GM10847 (cell line): ENCODE data around the gene TTN.

ENCODE experiments used
- POLR2A ChIP-seq: IDR thresholded peaks from 2 replicates; pipeline ENCODE4 v1.6.1; 2011; ENCODE audit not compliant: insufficient read length; ENCODE audit errors: extremely low read depth

The TTN gene

GRCh38 chr2:178807227-178808008 is at the start of gene TTN:
Gene TTN (minus strand): TSS chr2:178807423. CDS start chr2:178804642, 2,781 bp downstream.
- TF ChIP-seq POLR2A: no peak

DNA sequence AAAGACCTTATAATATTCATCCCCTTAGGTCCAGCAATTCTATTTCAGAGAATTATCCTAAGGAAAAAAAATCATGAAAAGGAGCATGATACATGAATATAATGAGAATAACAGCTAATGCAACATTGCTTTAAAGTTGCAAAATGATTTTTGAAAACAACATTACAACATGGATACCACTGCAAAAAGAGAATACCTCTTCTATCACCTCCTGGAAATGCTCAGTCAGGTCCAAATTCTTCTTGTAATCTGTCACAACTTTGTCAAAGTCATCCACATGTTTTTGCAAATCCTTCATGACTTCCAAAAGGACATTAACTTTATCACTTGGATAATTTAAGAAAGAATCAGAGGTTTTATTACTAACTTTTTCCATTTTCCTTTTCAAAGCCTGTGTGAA is 47.9 kb upstream of the TTN start:
- no peak for TF ChIP-seq POLR2A

DNA sequence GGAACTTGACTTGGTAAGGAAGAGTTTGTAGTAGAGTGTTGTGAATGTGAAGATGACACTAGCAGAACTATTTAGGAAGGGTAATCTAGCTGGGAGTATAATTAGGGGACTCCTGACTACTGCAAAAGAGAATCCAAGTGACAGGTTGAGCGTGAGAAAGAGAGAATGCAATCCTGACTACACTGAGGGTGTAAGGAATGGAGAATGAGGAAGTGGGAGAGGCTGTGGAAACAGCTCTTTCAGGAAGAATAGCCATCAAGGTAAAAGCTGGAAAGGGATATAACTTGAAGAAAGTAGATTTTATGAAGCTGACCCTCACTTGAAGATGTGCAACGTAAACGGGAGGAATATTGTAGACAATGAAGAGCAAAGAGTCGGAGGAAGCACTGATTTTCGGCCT is 41.1 kb upstream of the TTN start:
- TF ChIP-seq POLR2A: no peak

DNA sequence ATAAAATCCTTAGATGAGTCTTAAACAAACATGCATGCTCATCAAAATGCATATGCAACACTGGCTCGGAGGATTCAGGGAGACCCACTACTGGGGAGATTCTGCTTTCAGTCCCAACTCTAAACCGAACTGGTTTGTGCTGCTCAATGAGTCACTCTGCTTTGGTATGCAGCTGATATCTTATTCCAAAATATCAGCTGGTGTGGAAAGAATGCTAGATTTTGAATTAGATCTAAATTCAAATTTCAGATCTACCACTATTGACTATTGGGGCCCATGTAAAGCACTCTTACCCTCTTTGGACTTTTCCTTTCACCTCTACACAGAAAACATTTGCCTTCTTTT is 39.2 kb upstream of the TTN start:
- no peak for TF ChIP-seq POLR2A

DNA sequence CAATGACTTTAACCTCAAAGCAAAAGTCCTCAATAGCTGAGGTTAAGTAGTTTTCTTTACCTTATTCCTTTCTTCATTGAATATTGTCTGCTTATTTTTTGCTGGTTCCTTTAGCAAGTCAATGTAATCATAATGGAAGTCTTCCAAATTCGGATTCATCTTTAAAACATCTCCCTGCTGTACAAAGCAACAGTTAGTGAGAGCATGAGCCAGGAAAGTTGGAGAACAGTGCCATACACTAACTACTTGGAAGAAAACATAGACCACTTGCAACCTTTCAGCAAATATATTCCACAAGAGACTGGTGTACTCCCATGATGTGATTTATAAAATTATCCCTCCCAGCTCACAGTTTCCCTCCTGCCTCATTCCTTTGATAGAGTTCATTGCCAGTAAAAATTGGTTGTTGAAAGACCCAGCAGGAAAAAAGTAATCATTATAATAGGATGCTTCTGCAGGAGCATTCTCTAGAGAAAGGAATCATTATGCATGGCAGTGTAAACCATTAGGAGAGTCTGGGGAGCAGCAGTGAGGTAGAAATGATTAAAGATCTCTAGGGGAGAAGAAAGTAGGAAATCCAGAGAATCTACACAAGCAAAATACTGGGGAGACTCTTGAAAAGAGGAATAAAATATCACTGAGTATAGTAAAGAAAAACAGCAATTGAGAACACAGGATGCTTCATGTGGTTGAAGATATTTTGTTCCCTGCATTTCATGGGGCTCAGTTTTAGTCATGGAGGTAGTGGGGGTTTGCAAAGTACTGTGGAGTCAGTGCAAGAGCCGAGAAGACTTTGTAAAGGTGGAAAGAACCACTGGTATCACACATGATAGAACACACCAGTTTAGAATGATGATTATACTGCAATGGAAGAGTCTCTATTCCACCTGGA is 38.6 kb upstream of the TTN start:
- no peak for TF ChIP-seq POLR2A

DNA sequence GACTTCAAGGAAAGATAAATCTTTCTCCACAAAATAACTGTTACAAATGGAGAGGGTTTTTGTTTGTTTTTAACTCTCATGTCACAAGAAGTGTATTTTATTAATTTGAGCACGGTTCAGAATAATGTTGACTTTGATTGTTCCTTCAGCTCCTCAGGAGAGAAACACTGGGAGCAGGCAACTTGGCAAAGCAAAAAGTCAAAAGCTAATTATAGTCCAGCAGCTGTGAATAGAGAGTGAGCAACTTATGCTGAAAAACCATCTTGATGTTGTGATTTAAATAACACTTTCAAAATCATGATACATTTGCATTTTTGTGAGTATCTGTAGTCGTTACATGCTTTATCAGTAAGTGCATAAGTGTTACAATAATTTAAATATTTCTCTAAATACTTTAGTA is 37.5 kb upstream of the TTN start:
- TF ChIP-seq POLR2A: no peak

- no peak for TF ChIP-seq POLR2A
These were observed 37.0 kb upstream of the TTN start for GRCh38 chr2:178844269-178844668.

GRCh38 chr2:178843697-178844096 is 36.5 kb upstream of the TTN start:
- no peak for TF ChIP-seq POLR2A

DNA sequence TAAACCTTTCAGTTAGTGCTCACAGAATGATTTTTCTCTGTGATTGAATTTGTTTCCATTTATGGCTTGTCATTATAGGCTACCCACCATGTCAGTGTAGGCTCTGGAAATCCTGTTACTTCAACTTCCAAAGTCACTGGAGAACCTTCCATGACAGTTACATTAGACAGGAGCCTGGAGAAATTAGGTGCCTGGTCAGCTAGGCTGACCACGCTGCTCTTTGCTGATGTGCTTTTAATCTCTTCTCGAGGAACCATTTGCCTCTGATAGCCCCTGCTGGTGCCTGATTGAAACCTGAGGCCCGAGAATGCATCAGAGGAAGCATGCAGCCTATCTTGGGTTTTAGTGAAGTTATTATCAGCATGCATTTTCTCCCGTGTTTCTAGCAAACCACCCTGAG is 29.6 kb upstream of the TTN start:
- TF ChIP-seq POLR2A: no peak

DNA sequence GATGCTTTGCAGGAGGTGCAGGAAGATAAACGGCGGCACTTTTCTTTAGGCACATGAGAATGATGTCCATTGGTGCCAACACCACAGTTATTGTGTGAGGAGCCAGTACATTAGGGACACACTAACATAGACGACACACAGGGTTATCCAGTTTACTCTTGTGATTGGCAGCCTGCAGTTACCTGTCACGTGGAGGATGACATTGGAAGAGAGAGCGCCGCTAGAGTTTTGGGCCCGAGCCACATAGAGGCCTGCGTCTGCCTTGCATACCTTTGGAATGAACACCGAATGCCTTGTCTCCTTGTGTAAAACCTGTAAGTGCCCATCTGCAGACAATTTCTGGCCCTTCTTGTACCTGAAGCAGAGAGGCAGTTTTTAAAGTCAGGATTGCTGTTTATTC is 26.9 kb upstream of the TTN start:
- no peak for TF ChIP-seq POLR2A

- TF ChIP-seq POLR2A: no peak
These were observed 26.2 kb upstream of the TTN start for GRCh38 chr2:178833382-178833781.

GRCh38 chr2:178830451-178830850 is 23.2 kb upstream of the TTN start:
- no peak for TF ChIP-seq POLR2A

DNA sequence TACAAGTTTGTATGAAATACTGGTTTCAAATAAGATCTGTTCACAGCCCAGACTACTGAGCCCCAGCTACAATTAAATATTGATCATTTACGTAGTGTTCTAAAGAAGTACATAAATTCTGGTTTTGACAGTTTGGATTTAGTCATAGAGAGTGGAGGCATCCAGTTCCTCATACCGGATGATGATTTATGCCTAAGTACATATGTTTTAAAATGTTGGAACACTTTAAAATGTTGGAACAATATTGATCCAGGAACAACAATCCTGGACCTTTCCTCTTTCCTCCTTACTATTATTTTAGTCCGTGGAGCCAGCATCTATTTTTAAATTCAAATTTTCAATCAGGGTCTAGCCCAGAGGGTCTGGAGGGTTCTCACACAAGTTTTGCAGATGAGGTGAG is 22.8 kb upstream of the TTN start:
- TF ChIP-seq POLR2A: no peak

GRCh38 chr2:178829299-178829960 is 22.2 kb upstream of the TTN start:
- no peak for TF ChIP-seq POLR2A

DNA sequence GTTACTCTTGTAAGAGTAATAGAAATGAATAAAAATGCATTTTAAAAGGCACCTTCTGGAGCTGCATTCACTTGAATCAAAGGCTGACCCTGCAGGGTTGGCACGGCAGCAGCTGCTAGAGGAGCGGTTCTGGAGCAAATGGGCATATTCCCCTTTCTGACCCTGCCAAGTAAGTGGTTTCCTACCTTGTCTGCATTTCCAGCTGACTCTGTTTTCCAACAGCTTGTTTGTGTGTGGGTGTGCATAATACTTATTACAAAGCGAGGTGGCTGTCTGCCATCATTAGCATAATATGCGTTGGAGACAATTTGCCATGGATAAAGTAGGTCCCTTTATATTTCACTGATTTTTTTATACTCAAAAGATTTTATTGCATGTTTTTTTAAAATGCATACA is 21.3 kb upstream of the TTN start:
- no peak for TF ChIP-seq POLR2A

GRCh38 chr2:178827739-178828485 is 20.7 kb upstream of the TTN start:
- no peak for TF ChIP-seq POLR2A

DNA sequence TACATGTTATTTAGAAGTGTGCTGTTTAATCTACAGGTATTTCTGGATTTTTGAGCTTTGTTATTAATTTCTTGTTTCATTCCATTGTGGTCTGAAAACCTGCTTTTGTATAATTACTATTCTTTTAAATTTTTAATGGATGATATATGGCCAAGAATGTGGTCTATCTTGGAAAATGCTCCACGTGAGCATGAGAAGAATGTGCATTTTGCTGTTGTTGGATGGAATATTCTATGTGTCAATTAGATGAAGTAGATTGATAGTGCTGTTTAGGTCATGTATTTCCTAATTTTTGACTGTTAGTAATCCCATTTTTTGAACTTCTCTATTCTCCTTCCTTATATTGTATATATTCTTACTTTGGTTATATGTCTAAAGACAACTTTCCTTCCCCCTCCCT is 19.9 kb upstream of the TTN start:
- no peak for TF ChIP-seq POLR2A
